Measurements from ENCODE around the gene TMEM184A.

Gene TMEM184A

DNA sequence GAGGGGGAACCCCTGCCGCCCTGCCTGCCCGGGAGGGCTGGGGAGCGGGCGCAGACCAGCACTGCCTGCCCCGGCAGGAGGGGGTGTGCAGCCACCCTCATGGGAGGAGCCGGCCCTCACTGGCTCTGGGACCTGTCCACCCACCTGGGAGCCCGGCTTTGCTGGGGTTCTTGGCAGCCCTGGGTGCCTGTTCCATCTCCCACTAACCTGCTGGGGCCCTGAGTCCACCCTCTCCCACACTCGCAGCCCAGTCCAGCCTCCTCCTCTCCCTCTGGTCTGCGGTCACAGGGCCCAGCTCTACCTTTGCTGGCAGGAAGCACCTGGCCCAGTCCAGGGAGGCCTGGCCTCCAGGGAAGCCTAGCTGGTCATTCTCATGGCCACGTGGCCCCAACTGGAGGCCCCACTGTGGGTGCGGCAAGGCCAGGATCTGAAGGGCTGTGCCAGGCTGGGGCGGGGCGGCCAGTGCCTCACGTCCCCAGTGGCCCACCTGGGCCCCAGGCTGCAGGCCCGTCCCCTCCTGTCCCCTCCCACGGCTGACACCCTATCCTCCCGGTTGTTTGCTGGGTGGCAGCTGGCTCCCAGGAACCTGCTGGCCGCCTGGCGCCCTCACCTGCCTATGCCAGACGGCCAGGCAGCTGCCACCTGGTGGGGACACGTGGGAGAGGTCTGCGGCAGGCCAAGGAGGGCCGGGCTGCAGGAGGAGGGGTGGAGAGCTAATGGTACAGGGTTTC, at the start of gene TMEM184A:
Gene TMEM184A (minus strand): TSS at position 393 of the 731 bp plus-strand sequence. CDS start 721 bp downstream, outside the sequence.
- no peak for DNase-seq (ENCODE audit: low read depth in 2 of 2)

DNA sequence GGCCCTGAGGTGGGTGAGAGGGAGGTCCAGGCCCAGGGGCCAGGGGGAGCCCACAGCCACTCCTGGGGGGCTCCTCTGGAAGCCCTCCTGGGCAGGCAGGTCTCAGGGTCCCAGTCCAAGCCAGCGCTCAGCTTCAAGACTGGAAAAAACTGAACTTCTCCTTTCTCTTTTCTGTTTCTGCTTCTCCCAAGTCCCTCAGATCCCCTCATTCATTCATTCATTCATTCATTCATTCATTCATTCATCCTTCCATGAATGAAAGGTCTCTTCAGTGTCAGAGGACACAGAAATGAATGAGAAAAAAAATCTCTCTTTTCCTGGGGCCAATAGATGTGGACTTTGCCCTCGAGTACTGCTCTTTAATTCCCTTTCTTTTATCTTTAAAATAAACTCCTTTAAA, 48.4 kb upstream of the TMEM184A start:
- DNase-seq (ENCODE audit: low read depth in 2 of 2) = no peak

DNA sequence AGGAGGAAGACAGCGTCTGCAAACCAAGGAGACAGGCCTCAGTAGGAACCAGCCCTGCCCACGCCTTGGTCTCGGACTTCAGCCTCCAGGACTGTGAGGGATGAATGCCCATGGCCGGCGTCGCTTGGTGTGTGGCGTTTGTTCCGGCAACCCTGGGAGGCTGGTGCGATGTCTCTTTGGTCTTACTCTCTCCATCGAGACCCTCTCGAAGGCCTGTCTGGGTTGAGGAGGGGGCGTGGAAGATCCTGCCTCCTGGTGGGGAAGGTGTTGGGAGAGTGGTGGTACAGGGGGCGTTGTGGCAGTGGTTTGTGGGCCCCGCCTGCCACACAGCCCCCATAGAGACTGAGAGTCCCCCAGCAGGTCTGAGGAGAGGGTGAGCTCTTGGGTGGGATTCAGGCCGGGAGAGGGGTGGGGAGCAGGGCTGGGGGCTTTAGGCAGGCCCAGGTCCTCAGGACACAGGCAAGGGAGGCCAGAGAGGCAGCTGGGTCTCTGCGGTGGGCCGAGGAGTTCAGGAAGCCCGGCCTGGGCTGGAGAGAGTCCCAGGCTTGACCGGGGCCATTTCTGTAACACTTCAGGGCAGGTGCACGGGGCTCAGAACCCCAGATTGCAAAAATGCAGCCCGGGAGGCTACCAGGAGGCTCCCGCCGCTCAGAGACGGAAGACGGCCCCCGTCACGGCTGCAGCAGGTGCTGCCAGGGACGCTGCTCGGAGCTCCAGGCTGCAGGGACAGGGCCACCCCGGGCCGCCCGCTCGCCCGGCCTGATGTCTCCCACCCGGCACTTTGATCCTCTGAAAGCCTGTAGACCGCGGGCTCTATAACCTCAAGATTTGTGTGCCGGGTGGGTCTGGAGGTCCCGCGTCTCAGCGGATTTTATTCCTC, 47.6 kb upstream of the TMEM184A start:
- no peak for DNase-seq (ENCODE audit: low read depth in 2 of 2)

DNA sequence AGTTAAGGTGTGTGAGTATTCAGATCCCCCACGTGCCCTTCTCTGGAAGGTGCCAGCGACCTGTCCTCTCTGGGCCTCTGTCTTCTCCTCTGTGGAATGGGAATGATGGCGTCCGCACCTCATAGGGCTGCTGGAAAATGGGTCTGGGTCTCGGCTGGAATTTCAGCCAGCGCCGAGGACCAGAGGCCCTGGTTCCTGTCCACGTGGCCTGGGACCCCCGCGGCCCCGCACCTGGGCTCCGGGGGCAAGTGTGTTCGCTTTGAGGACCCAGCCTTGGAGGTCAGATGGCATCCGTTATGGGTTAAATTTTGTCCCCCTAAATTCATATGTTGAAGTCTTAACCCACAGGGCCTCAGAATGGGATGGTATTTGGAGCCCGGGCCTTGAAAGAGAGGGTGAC, 46.4 kb upstream of the TMEM184A start:
- no peak for DNase-seq (ENCODE audit: low read depth in 2 of 2)

DNA sequence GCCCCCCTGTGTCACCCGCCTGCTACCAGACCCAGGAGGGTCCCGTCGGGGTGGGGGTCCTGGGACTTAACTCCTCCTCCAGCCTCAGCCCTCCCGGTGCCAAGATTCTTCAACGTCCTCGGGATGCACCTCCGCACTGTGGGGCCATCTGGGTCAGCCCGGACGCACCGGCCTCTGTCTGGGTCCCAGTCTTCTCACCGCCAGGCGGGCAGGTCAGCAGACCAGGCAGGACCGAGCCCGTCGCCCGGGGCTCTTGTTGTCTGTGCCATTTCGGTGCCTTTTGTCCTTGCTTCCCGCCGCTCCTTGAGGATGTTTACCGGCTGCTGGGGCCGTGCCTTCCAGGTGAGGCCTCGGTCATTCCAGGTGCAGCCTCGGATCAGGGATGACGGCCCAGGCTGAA, 46.0 kb upstream of the TMEM184A start:
- no peak for DNase-seq (ENCODE audit: low read depth in 2 of 2)

DNA sequence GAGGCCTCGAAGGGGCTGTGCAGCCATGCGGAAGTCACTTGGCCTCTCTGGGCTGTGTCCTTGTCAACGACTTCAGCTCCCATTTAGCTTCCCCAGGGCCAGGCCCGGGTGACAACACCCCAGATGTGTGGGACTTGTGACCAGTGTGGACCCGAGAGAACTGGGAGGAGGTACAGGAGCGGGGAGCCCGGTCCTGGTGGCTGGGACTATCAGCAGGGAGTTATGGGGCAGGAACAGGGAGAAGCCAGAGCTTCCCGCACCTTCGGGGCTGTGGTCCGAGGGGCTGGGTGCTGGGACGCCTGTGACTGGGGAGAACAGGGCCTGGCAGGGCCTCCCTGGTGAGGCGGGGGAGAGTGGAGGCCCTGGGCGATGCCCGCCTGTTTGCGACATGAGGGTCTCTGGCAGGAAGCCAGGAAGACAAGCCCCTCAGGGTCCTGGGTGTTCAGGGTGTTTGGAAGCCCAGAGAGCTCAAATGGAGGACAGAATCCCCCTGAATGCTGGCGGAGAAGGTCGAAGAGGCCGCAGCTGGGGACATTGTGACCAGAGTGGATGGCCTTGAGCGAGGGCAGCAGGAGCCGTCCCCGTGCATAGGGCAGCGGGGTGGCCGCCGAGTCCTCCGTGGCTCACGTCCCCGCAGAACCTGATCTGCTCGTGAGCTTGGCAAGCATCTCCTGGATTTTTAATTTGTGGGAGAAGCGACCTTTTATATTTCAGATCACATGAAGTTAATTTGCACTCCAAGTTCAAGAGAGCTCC, 43.8 kb upstream of the TMEM184A start:
- DNase-seq (ENCODE audit: low read depth in 2 of 2) = no peak

DNA sequence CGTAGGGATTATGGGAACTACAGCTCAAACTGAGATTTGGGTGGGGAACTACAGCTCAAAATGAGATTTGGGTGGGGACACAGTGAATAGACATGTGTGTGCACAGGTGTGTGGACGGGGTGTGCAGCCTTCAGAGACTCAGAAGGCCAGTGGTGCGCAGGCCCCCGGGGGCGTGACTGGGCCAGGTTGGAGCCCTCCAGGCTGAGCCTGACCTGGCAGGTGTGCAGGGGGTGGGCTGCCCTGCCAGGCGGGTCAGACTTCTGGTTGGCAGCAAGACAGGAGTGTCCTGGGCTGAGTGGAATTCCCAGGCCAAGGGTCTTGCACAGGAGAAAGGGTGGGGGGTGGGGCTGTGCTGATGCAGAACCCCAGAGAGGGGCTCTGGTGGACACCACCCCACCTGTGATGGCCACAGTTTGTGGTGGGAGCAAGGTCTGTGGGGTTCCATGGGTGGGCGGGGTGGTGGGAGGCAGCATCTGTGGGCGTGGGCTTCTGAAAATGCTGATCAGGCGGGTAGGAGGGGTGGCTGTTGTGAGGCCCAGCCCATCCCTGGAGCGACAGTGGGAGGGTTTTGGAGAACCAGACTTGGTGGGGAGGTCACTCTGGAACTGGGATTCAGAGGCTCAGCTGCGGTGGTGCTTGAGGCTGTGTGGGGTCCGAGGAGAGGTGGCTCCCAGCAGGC, 43.1 kb upstream of the TMEM184A start:
- DNase-seq (ENCODE audit: low read depth in 2 of 2) = no peak

DNA sequence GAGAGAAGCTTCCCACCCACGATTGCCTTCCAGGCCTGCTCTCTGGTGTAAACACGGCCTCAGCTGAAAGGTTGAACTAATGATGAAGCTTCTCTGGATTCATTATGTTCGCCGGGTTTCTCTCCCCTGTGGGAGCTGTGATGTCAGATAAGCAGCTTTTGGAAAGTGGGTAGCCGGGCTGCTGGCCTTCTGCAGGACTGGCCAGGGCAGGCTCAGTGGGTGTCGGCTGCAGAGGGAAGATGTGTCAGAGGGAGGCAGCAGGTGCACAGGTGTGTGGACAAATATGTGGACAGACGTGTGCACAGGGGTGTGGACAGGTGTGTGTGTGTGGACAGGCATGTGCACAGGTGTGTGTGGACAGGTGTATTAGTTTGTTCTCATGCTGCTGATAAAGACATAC, 42.3 kb upstream of the TMEM184A start:
- no peak for DNase-seq (ENCODE audit: low read depth in 2 of 2)

DNA sequence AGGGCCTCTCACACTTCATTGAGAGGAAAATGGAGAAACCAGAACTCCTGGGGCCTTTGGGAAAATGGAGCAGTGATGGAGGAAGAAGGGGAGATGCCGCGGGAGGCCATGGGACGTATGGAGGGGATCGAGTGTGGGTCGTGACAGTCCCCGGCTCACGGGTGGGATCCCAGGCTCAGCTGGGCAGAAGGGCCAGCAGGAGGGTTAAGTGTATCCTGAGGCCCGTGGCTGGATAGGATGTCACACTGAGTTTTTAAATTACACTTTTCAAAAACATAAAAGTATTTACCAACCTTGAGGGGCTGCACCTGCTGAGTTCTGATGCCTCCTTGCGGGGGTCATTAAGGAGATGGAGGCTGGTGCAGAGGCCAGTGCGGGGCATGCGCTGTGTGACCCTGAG, 41.8 kb upstream of the TMEM184A start:
- no peak for DNase-seq (ENCODE audit: low read depth in 2 of 2)

DNA sequence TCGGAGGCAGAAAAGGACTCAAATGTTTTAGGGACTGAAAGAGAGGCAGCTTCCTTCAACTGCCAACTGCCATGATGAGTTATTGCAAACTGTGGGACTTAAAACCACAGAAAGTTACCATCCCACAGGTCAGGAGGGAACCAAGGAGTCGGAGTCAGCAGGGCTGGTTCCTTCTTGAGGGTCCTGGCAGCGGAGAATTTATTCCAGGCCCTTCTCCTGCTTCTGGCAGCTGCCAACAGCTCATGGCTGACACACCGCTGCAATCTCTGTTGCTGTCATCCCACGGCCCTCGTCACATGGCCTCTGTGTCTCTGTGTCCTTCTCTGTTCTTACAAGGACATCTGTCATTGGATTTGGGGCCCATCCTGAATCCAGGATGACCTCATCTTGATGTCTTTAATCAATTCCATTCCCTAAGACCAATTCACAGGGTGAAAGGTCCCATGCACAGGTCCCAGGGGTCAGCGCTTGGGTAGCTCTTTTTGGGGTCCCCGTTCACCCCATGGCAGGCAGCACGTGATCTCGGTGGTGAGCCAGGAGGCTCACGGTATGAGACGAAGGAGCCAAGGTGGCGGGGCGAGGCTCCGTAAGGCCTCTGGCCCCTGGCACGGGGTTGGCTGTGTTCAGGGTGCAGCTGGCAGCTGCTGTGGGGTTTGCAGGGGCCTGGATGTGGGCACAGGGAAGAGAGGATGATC, 41.2 kb upstream of the TMEM184A start:
- DNase-seq (ENCODE audit: low read depth in 2 of 2) = no peak

DNA sequence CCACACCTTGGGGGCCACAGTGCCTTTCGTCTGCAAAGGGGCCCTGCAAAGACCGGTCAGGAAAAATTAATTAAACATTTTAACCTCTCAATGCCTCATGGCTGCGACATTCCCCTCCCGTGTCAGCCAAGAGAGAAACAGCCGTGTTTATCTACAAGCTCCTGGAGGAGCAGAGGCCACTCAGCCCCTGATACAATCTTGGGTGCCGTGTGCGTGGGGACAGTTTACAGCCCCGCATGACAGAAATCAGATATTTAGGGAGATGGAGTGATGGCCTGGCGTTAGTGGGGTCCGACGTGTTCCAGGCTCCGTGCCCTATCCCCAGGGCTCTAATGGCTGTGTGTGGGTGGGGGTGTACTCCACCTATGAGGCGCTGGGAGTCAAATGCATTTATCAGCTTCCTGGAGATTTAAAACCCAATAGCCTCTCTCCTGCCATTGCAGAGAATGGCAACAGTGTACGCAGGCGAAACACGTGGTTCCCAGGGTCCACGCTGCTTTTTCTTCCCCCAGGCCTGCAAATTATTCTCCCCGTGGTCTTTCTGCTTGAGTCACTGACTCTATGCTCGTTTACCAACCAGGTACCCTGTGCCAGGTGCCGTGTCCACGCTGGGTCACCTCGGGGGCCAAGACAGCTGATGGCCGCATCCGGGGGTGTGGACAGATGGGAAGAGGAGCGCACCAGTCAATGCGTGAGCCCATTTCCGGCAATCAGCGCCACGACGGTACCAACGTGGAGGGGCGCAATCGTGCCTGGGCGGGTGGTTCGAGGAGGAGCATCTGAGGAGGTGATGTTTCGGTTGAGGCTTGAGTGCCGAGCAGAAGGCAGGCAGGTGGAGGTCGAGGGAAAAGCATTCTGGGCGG, 40.4 kb upstream of the TMEM184A start:
- no peak for DNase-seq (ENCODE audit: low read depth in 2 of 2)

DNA sequence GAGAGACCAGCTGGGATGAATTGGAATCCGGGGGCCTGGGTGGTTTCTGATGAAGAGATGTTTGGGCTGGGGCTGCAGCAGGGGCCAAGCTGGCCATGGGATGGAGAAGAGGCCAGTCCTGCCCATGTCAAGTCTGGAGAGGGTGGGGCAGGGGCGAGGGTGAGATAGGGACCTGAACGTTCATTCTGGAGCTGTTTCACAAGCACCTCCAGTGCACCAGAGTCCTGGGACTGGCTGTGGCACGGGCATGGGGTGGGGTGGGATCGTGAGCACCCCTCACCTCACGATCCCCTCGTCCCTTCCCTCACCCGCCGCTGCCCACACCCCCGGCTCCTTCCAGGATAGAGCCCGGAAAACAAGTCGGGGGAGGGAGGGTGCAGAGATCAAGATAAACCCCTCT, 39.6 kb upstream of the TMEM184A start:
- no peak for DNase-seq (ENCODE audit: low read depth in 2 of 2)

DNA sequence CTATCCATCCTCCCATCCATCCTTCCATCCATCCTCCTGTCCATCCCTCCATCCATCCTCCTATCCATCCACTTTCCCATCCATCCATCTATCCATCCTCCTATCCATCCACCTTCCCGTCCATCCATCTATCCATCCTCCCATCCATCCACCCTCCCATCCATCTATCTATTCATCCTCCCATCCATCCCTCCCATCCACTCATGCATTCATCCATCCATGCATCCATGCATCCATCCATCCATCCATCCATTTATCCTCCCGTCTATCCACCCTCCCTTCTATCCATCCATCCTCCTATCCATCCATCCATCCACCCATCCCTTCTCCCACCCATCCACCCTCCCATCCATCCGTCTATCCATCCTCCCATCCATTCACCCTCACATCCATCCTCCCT, 39.0 kb upstream of the TMEM184A start:
- no peak for DNase-seq (ENCODE audit: low read depth in 2 of 2)

DNA sequence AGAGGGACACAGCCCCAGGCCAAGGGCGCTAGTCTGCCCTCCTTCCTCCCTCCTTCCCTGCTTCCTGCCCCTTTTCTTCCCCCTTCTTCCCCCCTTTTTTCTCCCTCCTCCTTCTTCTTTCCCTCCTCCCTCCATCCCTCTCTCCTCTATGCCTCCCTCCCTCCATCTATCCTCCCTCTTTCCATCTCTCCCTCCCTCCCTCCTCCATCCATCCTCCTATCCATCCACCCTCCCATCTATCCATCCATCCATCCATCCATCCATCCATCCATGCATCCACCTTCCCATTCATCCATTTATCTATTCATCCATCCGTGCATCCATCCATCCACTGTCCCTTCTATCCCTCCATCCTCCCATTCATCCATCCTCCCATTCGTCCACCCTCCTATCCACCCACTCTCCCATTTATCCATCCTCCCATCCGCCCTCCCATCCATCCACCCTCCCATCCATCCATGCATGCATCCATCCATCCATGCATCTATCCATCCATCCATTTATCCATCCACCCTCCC, 38.0 kb upstream of the TMEM184A start:
- DNase-seq (ENCODE audit: low read depth in 2 of 2) = no peak

DNA sequence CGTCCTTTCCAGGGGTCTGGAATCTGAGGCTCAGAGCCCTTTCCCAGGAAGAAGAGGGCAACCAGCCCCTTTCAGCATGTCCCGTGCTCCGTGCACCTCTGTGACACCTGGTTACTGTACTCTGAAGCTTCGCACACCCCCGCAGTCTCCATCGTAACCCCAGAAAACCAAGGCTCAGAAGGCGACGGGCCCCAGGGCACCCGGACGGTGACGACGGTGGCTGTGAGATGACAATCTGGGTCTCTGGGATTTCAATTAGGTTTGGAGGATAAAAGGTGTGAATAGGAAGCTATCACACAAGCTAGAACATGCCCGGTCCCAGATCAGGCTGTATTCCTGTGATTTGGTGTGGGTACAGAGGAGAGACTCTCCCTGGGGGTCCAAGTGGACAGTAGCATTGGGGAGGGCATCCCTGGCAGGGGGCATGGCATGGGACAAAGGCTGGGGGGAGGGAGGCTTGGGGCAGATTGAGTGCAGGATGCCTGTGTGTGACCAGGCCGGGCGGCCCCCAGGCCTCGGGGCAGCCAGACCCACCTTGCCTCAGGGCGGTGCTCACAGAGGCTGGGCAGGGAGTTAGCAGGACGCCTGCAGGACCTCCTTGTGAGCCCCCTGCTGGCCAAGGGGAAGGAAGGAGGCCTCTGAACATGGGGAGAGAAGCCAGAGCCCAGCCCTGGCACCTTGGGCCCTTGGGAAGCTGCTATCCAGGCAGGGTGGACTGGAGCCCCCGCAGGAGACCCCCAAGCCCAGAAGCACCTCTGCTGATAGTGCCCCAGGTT, 37.3 kb upstream of the TMEM184A start:
- DNase-seq (ENCODE audit: low read depth in 2 of 2) = no peak

DNA sequence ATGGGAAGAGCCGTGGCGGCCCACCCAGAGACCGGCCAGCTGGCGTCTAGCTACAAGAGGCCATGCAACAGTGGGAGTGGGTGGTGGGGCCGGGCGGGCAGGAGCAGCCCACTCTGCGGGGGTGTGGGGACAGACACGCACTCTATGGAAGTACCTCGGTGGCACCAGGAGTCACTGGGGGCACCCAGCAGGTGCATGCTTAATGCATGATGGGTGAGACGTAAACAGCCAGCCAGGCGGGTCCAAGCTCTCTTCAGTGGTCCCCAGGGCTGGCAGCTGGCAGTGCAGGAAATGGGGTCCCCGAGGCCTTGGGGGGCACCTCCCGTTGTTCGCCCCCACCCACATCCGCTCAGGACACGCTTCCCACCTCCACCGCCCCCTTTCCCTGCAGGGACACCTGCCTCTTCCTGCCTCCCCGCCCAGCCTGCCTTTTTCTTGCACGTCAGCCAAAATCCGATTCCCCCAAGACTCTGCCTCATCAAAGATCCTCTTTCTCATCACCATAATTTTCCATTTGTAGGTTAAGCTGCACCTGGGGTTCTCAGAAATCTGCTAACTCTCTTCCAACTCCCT, 36.4 kb upstream of the TMEM184A start:
- no peak for DNase-seq (ENCODE audit: low read depth in 2 of 2)

DNA sequence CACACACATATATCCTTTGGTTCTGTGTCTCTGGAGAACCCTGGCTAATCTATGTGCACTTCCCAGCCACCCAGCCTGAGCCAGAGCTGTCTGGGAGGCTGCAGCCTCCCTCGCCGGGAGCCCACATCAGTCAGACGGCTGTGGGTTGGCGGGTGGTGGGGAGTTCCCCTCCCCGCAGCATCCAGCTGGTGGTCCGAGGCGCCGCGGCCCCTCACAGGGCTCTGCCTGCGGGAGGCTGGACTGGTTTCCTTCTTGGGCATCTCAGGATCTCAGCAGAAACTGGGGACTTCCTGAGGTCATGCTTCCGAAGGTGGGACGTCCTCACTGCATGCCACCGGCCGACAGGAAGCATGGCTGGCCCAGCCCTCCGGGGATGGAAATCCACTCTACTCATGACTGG, 35.9 kb upstream of the TMEM184A start:
- no peak for DNase-seq (ENCODE audit: low read depth in 2 of 2)

DNA sequence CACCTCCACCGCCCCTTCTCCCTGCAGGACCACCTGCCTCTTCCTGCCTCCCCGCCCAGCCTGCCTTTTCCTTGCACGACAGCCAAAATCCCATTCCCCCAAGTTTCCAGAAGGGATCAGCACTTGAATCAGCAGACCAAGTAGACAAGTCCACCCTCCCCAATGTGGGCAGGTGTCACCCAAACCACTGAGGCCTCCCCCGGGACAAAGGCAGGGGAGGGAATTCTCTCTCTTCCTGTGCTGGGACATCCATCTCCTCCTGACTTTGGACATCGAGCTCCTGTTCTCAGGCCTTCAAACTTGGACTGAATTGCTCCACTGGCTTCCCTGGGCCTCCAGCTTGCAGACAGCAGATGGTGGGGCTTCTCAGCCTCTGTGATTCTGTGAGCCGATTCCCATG, 35.4 kb upstream of the TMEM184A start:
- DNase-seq (ENCODE audit: low read depth in 2 of 2) = no peak

DNA sequence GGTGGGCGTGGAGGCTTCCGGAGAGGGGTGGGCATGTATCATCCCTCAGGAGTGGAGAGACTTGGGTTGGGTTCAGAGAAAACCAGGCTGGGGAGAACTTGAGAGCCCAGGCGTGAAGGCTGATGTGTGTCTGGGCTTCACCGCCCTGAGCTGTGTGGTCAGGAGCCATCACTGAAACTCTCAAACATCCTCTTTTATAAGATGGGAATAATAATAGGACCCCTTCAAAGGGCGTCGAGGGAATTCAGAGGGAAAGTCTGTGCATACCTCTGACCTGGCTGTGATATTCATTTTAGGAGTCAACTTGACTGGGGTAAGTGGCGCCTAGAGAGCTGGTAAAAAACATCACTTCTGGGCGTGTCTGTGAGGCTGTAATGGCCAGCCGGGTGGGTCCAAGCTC, 34.9 kb upstream of the TMEM184A start:
- no peak for DNase-seq (ENCODE audit: low read depth in 2 of 2)

Data from stimulated activated CD8-positive, alpha-beta memory T cell treated with anti-CD3 and anti-CD28 coated beads, Interleukin-15, amount 100 ng/mL, for 48 hours (primary cell).